Activated CD4-positive, alpha-beta T cell treated with anti-CD3 and anti-CD28 coated beads, Interleukin-2, amount 10 ng/mL, durations not matched to agents 24 days and 14 days (primary cell): ENCODE data around the gene CNTNAP3B. TPM values are rescaled to one million over a fixed set of nuclear protein-coding genes. Genes with fewer than 3 reads are reported as not detected.
"Not testable (repeated sequence)": the region's sequence is repeated elsewhere in the genome, so short reads cannot be mapped to it uniquely, and the experiment has no call there.

Source experiments
- DNase-seq: peaks from one replicate; pipeline ENCODE4 v3.0.0; 2022
- H3K27ac Mint-ChIP-seq: one replicate; pipeline ENCODE4 v1.8.0; 2022; ENCODE audit warnings: mild to moderate bottlenecking, mixed read lengths
- H3K27me3 Mint-ChIP-seq: one replicate; pipeline ENCODE4 v1.8.0; 2022; ENCODE audit warnings: mixed read lengths
- H3K36me3 Mint-ChIP-seq: one replicate; pipeline ENCODE4 v1.8.0; 2022; ENCODE audit warnings: low read depth, mild to moderate bottlenecking, mixed read lengths
- H3K4me1 Mint-ChIP-seq: one replicate; pipeline ENCODE4 v1.8.0; 2021; ENCODE audit warnings: mixed read lengths
- H3K4me3 Mint-ChIP-seq: one replicate; pipeline ENCODE4 v1.8.0; 2022; ENCODE audit warnings: mild to moderate bottlenecking, moderate library complexity, mixed read lengths
- H3K9me3 Mint-ChIP-seq: one replicate; pipeline ENCODE4 v1.8.0; 2021; ENCODE audit warnings: mixed read lengths
- intact Hi-C: fragments of 100-400 bp; cut with micrococcal nuclease; formaldehyde crosslinking; loops from one replicate; pipeline ENCODE4 v1.15.1; 2023
- total RNA-seq: library from RNA; stranded (reverse); gene quantifications from 2 replicates; pipeline ENCODE4 v1.2.3, GENCODE V29; 2022

The CNTNAP3B gene
- total RNA-seq, 1 donor from 2014 or later = not detected

- H3K4me1 Mint-ChIP-seq, H3K27ac Mint-ChIP-seq, H3K36me3 Mint-ChIP-seq, intact Hi-C loops, H3K27me3 Mint-ChIP-seq, H3K4me3 Mint-ChIP-seq, DNase-seq, H3K9me3 Mint-ChIP-seq: not testable (repeated sequence)
Observed at GRCh38 chr9:41917374-41917773, 211.9 kb downstream of the CNTNAP3B start.

- H3K9me3 Mint-ChIP-seq, H3K4me1 Mint-ChIP-seq, H3K27me3 Mint-ChIP-seq, H3K4me3 Mint-ChIP-seq, intact Hi-C loops, DNase-seq, H3K36me3 Mint-ChIP-seq, H3K27ac Mint-ChIP-seq: not testable (repeated sequence)
Observed at GRCh38 chr9:41905488-41905887, 223.7 kb downstream of the CNTNAP3B start.

- H3K27ac Mint-ChIP-seq, H3K36me3 Mint-ChIP-seq, H3K27me3 Mint-ChIP-seq, H3K4me1 Mint-ChIP-seq, intact Hi-C loops, H3K9me3 Mint-ChIP-seq, H3K4me3 Mint-ChIP-seq, DNase-seq: not testable (repeated sequence)
Observed at GRCh38 chr9:41902762-41903161, 226.5 kb downstream of the CNTNAP3B start.

GRCh38 chr9:41898720-41899343 is 230.4 kb downstream of the CNTNAP3B start:
- H3K9me3 Mint-ChIP-seq, H3K27ac Mint-ChIP-seq, DNase-seq, H3K4me1 Mint-ChIP-seq, intact Hi-C loops, H3K4me3 Mint-ChIP-seq, H3K27me3 Mint-ChIP-seq, H3K36me3 Mint-ChIP-seq: not testable (repeated sequence)

GRCh38 chr9:41874557-41874956 is 254.7 kb downstream of the CNTNAP3B start:
- H3K4me3 Mint-ChIP-seq, H3K27ac Mint-ChIP-seq, H3K36me3 Mint-ChIP-seq, DNase-seq, intact Hi-C loops, H3K4me1 Mint-ChIP-seq, H3K27me3 Mint-ChIP-seq, H3K9me3 Mint-ChIP-seq: not testable (repeated sequence)

- H3K36me3 Mint-ChIP-seq, H3K27me3 Mint-ChIP-seq, H3K4me1 Mint-ChIP-seq, DNase-seq, H3K9me3 Mint-ChIP-seq, H3K27ac Mint-ChIP-seq, intact Hi-C loops, H3K4me3 Mint-ChIP-seq: not testable (repeated sequence)
Observed at GRCh38 chr9:41855422-41855821, 273.8 kb downstream of the CNTNAP3B start.

GRCh38 chr9:41851848-41852740 is 277.1 kb downstream of the CNTNAP3B start:
- DNase-seq, H3K4me3 Mint-ChIP-seq, intact Hi-C loops, H3K4me1 Mint-ChIP-seq, H3K27ac Mint-ChIP-seq, H3K9me3 Mint-ChIP-seq, H3K27me3 Mint-ChIP-seq, H3K36me3 Mint-ChIP-seq: not testable (repeated sequence)

- H3K36me3 Mint-ChIP-seq, intact Hi-C loops, DNase-seq, H3K27me3 Mint-ChIP-seq, H3K27ac Mint-ChIP-seq, H3K4me3 Mint-ChIP-seq, H3K9me3 Mint-ChIP-seq, H3K4me1 Mint-ChIP-seq: not testable (repeated sequence)
Observed at GRCh38 chr9:41847829-41848228, 281.4 kb downstream of the CNTNAP3B start.

Other genes starting within 250 kb of the CNTNAP3B start
- not detected in 2 replicates for gene SPATA31A6, start 54.2 kb upstream of the CNTNAP3B start, total RNA-seq